GM23338 (cell line): Measurements from ENCODE around the gene GPR139.

Experiments used
- CREB1 ChIP-seq: fragments of 250-450 bp; sonication (Bioruptor Pico); IDR thresholded peaks from 2 replicates; pipeline ENCODE4 v1.5.0; 2020; ENCODE audit warnings: low read depth, mild to moderate bottlenecking, moderate library complexity
- EZH2 ChIP-seq: fragments of 200-600 bp; sonication (generic); IDR thresholded peaks from one replicate; pipeline ENCODE4 v1.8.0; 2017; ENCODE audit warnings: antibody characterized with exemption, mild to moderate bottlenecking, low read depth; ENCODE audit not compliant: unreplicated experiment
- JUNB ChIP-seq: IDR thresholded peaks from one replicate; pipeline ENCODE4 v1.6.1; 2016; ENCODE audit warnings: antibody characterized with exemption; ENCODE audit not compliant: unreplicated experiment
- NANOG ChIP-seq: IDR thresholded peaks from 2 replicates; pipeline ENCODE4 v1.6.1; 2016; ENCODE audit warnings: antibody characterized with exemption, borderline replicate concordance
- POLR2AphosphoS5 ChIP-seq: IDR thresholded peaks from 2 replicates; pipeline ENCODE4 v1.6.1; 2016; ENCODE audit warnings: antibody characterized with exemption, low read depth
- TF ChIP-seq, protein P1 (sequence below), 2 experiments: fragments of 200-600 bp in 1 of 2; sonication (generic) in 1 of 2; conservative IDR thresholded peaks; 2 replicates each; pipeline versions ENCODE4 v1.5.1 to v1.6.1; 2016 to 2017; ENCODE audit warnings: antibody characterized with exemption in 2 of 2, low read depth in 2 of 2, mild to moderate bottlenecking in 2 of 2, moderate library complexity in 1 of 2
- TF ChIP-seq, protein P2 (sequence below): IDR thresholded peaks from 2 replicates; pipeline ENCODE4 v1.6.1; 2016; ENCODE audit warnings: antibody characterized with exemption
- TF ChIP-seq, protein P3 (sequence below): IDR thresholded peaks from one replicate; pipeline ENCODE4 v1.6.1; 2018; ENCODE audit warnings: antibody characterized with exemption; ENCODE audit not compliant: unreplicated experiment

DNA sequence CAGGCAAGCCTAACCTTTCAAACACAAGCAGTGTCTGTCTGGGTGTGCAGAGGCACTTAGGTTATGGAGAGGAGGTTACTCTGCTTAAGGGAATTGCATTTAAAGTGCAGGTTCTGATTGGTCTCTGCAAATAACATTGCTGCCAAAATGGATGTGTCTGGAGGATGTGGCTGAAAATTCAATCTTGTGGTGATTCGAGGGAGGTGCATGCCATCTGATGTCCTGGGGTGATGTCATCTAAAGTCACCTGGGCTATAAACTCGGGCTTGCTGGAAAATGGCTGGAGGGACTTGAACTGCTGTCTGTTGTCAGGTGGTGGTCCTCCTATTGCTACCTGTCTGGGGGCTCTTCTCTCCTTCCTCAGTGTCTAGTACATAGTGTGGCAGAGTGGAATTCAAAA is 28.3 kb upstream of the GPR139 start:
- TF ChIP-seq, protein P1, sequence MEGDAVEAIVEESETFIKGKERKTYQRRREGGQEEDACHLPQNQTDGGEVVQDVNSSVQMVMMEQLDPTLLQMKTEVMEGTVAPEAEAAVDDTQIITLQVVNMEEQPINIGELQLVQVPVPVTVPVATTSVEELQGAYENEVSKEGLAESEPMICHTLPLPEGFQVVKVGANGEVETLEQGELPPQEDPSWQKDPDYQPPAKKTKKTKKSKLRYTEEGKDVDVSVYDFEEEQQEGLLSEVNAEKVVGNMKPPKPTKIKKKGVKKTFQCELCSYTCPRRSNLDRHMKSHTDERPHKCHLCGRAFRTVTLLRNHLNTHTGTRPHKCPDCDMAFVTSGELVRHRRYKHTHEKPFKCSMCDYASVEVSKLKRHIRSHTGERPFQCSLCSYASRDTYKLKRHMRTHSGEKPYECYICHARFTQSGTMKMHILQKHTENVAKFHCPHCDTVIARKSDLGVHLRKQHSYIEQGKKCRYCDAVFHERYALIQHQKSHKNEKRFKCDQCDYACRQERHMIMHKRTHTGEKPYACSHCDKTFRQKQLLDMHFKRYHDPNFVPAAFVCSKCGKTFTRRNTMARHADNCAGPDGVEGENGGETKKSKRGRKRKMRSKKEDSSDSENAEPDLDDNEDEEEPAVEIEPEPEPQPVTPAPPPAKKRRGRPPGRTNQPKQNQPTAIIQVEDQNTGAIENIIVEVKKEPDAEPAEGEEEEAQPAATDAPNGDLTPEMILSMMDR (conservative IDR thresholded peaks at IDR 0.05; ENCODE audit: low read depth in 2 of 2) = no peak
- TF ChIP-seq, protein P2, sequence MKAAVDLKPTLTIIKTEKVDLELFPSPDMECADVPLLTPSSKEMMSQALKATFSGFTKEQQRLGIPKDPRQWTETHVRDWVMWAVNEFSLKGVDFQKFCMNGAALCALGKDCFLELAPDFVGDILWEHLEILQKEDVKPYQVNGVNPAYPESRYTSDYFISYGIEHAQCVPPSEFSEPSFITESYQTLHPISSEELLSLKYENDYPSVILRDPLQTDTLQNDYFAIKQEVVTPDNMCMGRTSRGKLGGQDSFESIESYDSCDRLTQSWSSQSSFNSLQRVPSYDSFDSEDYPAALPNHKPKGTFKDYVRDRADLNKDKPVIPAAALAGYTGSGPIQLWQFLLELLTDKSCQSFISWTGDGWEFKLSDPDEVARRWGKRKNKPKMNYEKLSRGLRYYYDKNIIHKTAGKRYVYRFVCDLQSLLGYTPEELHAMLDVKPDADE = no peak
- no peak for TF ChIP-seq JUNB
- no peak for TF ChIP-seq POLR2AphosphoS5
- TF ChIP-seq, protein P3, sequence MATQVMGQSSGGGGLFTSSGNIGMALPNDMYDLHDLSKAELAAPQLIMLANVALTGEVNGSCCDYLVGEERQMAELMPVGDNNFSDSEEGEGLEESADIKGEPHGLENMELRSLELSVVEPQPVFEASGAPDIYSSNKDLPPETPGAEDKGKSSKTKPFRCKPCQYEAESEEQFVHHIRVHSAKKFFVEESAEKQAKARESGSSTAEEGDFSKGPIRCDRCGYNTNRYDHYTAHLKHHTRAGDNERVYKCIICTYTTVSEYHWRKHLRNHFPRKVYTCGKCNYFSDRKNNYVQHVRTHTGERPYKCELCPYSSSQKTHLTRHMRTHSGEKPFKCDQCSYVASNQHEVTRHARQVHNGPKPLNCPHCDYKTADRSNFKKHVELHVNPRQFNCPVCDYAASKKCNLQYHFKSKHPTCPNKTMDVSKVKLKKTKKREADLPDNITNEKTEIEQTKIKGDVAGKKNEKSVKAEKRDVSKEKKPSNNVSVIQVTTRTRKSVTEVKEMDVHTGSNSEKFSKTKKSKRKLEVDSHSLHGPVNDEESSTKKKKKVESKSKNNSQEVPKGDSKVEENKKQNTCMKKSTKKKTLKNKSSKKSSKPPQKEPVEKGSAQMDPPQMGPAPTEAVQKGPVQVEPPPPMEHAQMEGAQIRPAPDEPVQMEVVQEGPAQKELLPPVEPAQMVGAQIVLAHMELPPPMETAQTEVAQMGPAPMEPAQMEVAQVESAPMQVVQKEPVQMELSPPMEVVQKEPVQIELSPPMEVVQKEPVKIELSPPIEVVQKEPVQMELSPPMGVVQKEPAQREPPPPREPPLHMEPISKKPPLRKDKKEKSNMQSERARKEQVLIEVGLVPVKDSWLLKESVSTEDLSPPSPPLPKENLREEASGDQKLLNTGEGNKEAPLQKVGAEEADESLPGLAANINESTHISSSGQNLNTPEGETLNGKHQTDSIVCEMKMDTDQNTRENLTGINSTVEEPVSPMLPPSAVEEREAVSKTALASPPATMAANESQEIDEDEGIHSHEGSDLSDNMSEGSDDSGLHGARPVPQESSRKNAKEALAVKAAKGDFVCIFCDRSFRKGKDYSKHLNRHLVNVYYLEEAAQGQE = no peak
- TF ChIP-seq EZH2 = no peak
- no peak for TF ChIP-seq CREB1
- TF ChIP-seq NANOG = no peak
